ENCODE measurements around the gene FGD5.

FGD5 gene

GRCh38 chr3:14862661-14863230, 44.0 kb downstream of the FGD5 start:
- DNase-seq (ENCODE audit: insufficient read length) (no peak), FAIRE-seq (no peak)
- TF ChIP-seq POLR2A (IDR thresholded peaks at IDR 0.05; ENCODE audit: low read depth, low read length) (no peak), TAF1 (IDR thresholded peaks at IDR 0.05; ENCODE audit: borderline replicate concordance, low read depth, low read length) (no peak), POLR2AphosphoS5 (IDR thresholded peaks at IDR 0.05; ENCODE audit: low read depth, low read length) (no peak)

GRCh38 chr3:14863333-14864100, 44.8 kb downstream of the FGD5 start:
- no peak for TF ChIP-seq POLR2AphosphoS5 (IDR thresholded peaks at IDR 0.05; ENCODE audit: low read depth, low read length)
- TF ChIP-seq TAF1 (IDR thresholded peaks at IDR 0.05; ENCODE audit: borderline replicate concordance, low read depth, low read length): no peak
- TF ChIP-seq POLR2A (IDR thresholded peaks at IDR 0.05; ENCODE audit: low read depth, low read length): no peak
- DNase-seq (ENCODE audit: insufficient read length) (no peak), FAIRE-seq (no peak)

- FAIRE-seq (no peak), DNase-seq (ENCODE audit: insufficient read length) (no peak)
- TF ChIP-seq POLR2A (IDR thresholded peaks at IDR 0.05; ENCODE audit: low read depth, low read length) (no peak), POLR2AphosphoS5 (IDR thresholded peaks at IDR 0.05; ENCODE audit: low read depth, low read length) (no peak), TAF1 (IDR thresholded peaks at IDR 0.05; ENCODE audit: borderline replicate concordance, low read depth, low read length) (no peak)
Measured at GRCh38 chr3:14864131-14864530, 45.4 kb downstream of the FGD5 start.

- no peak for DNase-seq (ENCODE audit: insufficient read length)
- TF ChIP-seq TAF1 (IDR thresholded peaks at IDR 0.05; ENCODE audit: borderline replicate concordance, low read depth, low read length): no peak
- no peak for TF ChIP-seq POLR2A (IDR thresholded peaks at IDR 0.05; ENCODE audit: low read depth, low read length)
- no peak for TF ChIP-seq POLR2AphosphoS5 (IDR thresholded peaks at IDR 0.05; ENCODE audit: low read depth, low read length)
- FAIRE-seq: no peak
Measured at GRCh38 chr3:14866627-14867026, 47.9 kb downstream of the FGD5 start.

GRCh38 chr3:14867936-14868570, 49.3 kb downstream of the FGD5 start:
- FAIRE-seq (no peak), DNase-seq (ENCODE audit: insufficient read length) (no peak)
- TF ChIP-seq TAF1 (IDR thresholded peaks at IDR 0.05; ENCODE audit: borderline replicate concordance, low read depth, low read length) (no peak), POLR2A (IDR thresholded peaks at IDR 0.05; ENCODE audit: low read depth, low read length) (no peak), POLR2AphosphoS5 (IDR thresholded peaks at IDR 0.05; ENCODE audit: low read depth, low read length) (no peak)

- no peak for FAIRE-seq
- TF ChIP-seq POLR2A (IDR thresholded peaks at IDR 0.05; ENCODE audit: low read depth, low read length) (no peak), POLR2AphosphoS5 (IDR thresholded peaks at IDR 0.05; ENCODE audit: low read depth, low read length) (no peak), TAF1 (IDR thresholded peaks at IDR 0.05; ENCODE audit: borderline replicate concordance, low read depth, low read length) (no peak)
- no peak for DNase-seq (ENCODE audit: insufficient read length)
Measured at GRCh38 chr3:14869917-14870782, 51.4 kb downstream of the FGD5 start.

- TF ChIP-seq POLR2AphosphoS5 (IDR thresholded peaks at IDR 0.05; ENCODE audit: low read depth, low read length): no peak
- TF ChIP-seq TAF1 (IDR thresholded peaks at IDR 0.05; ENCODE audit: borderline replicate concordance, low read depth, low read length): no peak
- no peak for TF ChIP-seq POLR2A (IDR thresholded peaks at IDR 0.05; ENCODE audit: low read depth, low read length)
- FAIRE-seq (no peak), DNase-seq (ENCODE audit: insufficient read length) (no peak)
Measured at GRCh38 chr3:14870783-14871060, 52.0 kb downstream of the FGD5 start.

GRCh38 chr3:14871456-14872200, 52.9 kb downstream of the FGD5 start:
- TF ChIP-seq TAF1 (IDR thresholded peaks at IDR 0.05; ENCODE audit: borderline replicate concordance, low read depth, low read length) (no peak), POLR2A (IDR thresholded peaks at IDR 0.05; ENCODE audit: low read depth, low read length) (no peak), POLR2AphosphoS5 (IDR thresholded peaks at IDR 0.05; ENCODE audit: low read depth, low read length) (no peak)
- DNase-seq (ENCODE audit: insufficient read length) (no peak), FAIRE-seq (no peak)

- FAIRE-seq (no peak), DNase-seq (ENCODE audit: insufficient read length) (no peak)
- no peak for TF ChIP-seq POLR2A (IDR thresholded peaks at IDR 0.05; ENCODE audit: low read depth, low read length)
- TF ChIP-seq TAF1 (IDR thresholded peaks at IDR 0.05; ENCODE audit: borderline replicate concordance, low read depth, low read length): no peak
- no peak for TF ChIP-seq POLR2AphosphoS5 (IDR thresholded peaks at IDR 0.05; ENCODE audit: low read depth, low read length)
Measured at GRCh38 chr3:14872706-14873105, 53.9 kb downstream of the FGD5 start.

- DNase-seq (ENCODE audit: insufficient read length) (no peak), FAIRE-seq (no peak)
- TF ChIP-seq POLR2AphosphoS5 (IDR thresholded peaks at IDR 0.05; ENCODE audit: low read depth, low read length) (no peak), POLR2A (IDR thresholded peaks at IDR 0.05; ENCODE audit: low read depth, low read length) (no peak), TAF1 (IDR thresholded peaks at IDR 0.05; ENCODE audit: borderline replicate concordance, low read depth, low read length) (no peak)
Measured at GRCh38 chr3:14874784-14875183, 56.0 kb downstream of the FGD5 start.

All from GM12892 (cell line).